Panc1 (cell line): ENCODE results near the gene SMAP1. TPM values are rescaled to one million over a fixed set of nuclear protein-coding genes. Genes with fewer than 3 reads are reported as not detected.

Experiments used
- ATAC-seq: fragments of 200-7000 bp; cut with Tn5 transposase; 2 replicates; pipeline ENCODE4 v1.9.1; 2020; ENCODE audit warnings: mild to moderate bottlenecking, moderate library complexity
- BruUV-seq: library from RNA; stranded (reverse); fragments of 400-500 nt; replicated peaks from 2 replicates; lab custom pipeline; 2021; lab: Mats Ljungman, UMichigan
- CTCF ChIA-PET: fragments of 300-600 bp; sonication (Branson Sonifier 250); formaldehyde crosslinking; loops from one replicate; lab custom pipeline; 2022; ENCODE audit warnings: antibody characterized with exemption; lab: Charles Lee
- POLR2A ChIA-PET: fragments of 300-600 bp; sonication (Branson Sonifier 250); formaldehyde crosslinking; loops from one replicate; lab custom pipeline; 2022; ENCODE audit warnings: antibody characterized with exemption; lab: Charles Lee
- DNase-seq: peaks from one replicate; pipeline ENCODE4 v3.0.0-alpha.2; 2010; ENCODE audit warnings: low read depth, low spot score
- H3K27ac ChIP-seq: 2 replicates; pipeline ENCODE4 v1.5.1; 2011; ENCODE audit warnings: mild to moderate bottlenecking, low read length, inconsistent platforms
- H3K27me3 ChIP-seq: fragments of 200-500 bp; sonication (Bioruptor generic); 2 replicates; pipeline ENCODE4 v1.6.0; 2014; ENCODE audit warnings: low read length, inconsistent platforms; ENCODE audit not compliant: control insufficient read depth, insufficient read depth
- H3K36me3 ChIP-seq: fragments of 200-500 bp; sonication (Bioruptor generic); 2 replicates; pipeline ENCODE4 v1.5.1; 2014; ENCODE audit warnings: inconsistent platforms, mild to moderate bottlenecking, low read length, moderate library complexity; ENCODE audit not compliant: control insufficient read depth, insufficient read depth
- H3K4me1 ChIP-seq: 2 replicates; pipeline ENCODE4 v1.5.1; 2011; ENCODE audit warnings: inconsistent platforms, mild to moderate bottlenecking, low read length, moderate library complexity; ENCODE audit not compliant: control insufficient read depth, insufficient read depth
- H3K4me3 ChIP-seq, 2 experiments: 2 replicates each; pipeline ENCODE4 v1.5.1; 2011 to 2012; ENCODE audit warnings: low read depth in 2 of 2, low read length in 2 of 2, mild to moderate bottlenecking in 2 of 2, inconsistent platforms in 1 of 2, moderate library complexity in 1 of 2
- H3K9me3 ChIP-seq: fragments of 200-500 bp; sonication (Bioruptor generic); 2 replicates; pipeline ENCODE4 v1.5.1; 2014; ENCODE audit warnings: low read depth, mild to moderate bottlenecking, inconsistent platforms, low read length, moderate library complexity; ENCODE audit not compliant: control insufficient read depth, insufficient read depth
- POLR2AphosphoS5 ChIP-seq: IDR thresholded peaks from 2 replicates; pipeline ENCODE4 v1.6.1; 2012; ENCODE audit warnings: mild to moderate bottlenecking, low read depth, low read length, moderate library complexity
- SIN3A ChIP-seq: IDR thresholded peaks from 2 replicates; pipeline ENCODE4 v1.6.1; 2012; ENCODE audit warnings: low read depth, mild to moderate bottlenecking, low read length, moderate library complexity, borderline replicate concordance; ENCODE audit not compliant: insufficient read depth
- TCF7L2 ChIP-seq: IDR thresholded peaks from 2 replicates; pipeline ENCODE4 v1.6.1; 2011; ENCODE audit warnings: mild to moderate bottlenecking, low read depth, low read length, inconsistent platforms
- in situ Hi-C: cut with HindIII; loops from 2 replicates; pipeline ENCODE4 v1.10.0; 2016; ENCODE audit warnings: low sequenced_read_pairs, low pct_unique_long_range_greater_than_20kb
- intact Hi-C: fragments of 100-400 bp; cut with micrococcal nuclease; formaldehyde crosslinking; loops from one replicate; pipeline ENCODE4 v1.10.0; 2022; ENCODE audit not compliant: unreplicated experiment
- total RNA-seq: library from RNA; stranded (reverse); gene quantifications from one replicate; pipeline ENCODE4 v1.2.1, GENCODE V29; 2021; ENCODE audit not compliant: unreplicated experiment
- TF ChIP-seq, protein P1 (sequence below), 2 experiments: IDR thresholded peaks; 2 replicates each; pipeline ENCODE4 v1.6.1; 2011 to 2012; ENCODE audit warnings: low read depth in 2 of 2, control low read depth in 1 of 2, low read length in 1 of 2, mild to moderate bottlenecking in 1 of 2, moderate library complexity in 1 of 2; ENCODE audit not compliant: insufficient read depth in 1 of 2
- TF ChIP-seq, protein P2 (sequence below): fragments of 450-650 bp; IDR thresholded peaks from 2 replicates; pipeline ENCODE4 v1.5.1; 2017; ENCODE audit warnings: mild to moderate bottlenecking

SMAP1 gene
- total RNA-seq, 1 experiment from 2014 or later: 41.9 TPM

DNA sequence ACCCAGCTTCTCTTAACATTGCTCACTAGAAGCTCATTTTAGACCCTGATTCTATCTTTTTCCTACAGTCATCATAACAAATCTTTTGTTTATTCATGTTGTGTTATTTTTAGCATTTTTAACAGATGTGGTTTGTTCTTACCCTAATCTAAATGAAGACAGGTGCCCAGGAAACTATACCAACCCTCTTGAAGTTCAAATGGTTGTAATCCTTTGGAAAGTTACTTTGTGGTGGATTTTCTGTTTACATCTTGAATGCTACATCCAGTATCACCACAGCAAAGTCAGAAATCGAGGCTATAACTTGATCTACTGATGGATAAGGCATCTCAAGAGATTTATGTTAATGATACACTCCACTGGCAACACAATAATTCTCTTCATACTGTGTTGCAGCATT lies 26.2 kb downstream of the SMAP1 start:
- in situ Hi-C loops: no loop called here
- Histone ChIP-seq H3K36me3 (no peaks in the 10 kb centered on the region), H3K4me3 (no peak overlapping the region), H3K27me3 (no peaks in the 10 kb centered on the region), H3K27ac (no peak overlapping the region), H3K9me3 (peaks cover 5% of the 10 kb centered on the region; the same call in 1 of the 2 replicates), H3K4me1 (no peaks in the 10 kb centered on the region)
- TF ChIP-seq, protein P1, sequence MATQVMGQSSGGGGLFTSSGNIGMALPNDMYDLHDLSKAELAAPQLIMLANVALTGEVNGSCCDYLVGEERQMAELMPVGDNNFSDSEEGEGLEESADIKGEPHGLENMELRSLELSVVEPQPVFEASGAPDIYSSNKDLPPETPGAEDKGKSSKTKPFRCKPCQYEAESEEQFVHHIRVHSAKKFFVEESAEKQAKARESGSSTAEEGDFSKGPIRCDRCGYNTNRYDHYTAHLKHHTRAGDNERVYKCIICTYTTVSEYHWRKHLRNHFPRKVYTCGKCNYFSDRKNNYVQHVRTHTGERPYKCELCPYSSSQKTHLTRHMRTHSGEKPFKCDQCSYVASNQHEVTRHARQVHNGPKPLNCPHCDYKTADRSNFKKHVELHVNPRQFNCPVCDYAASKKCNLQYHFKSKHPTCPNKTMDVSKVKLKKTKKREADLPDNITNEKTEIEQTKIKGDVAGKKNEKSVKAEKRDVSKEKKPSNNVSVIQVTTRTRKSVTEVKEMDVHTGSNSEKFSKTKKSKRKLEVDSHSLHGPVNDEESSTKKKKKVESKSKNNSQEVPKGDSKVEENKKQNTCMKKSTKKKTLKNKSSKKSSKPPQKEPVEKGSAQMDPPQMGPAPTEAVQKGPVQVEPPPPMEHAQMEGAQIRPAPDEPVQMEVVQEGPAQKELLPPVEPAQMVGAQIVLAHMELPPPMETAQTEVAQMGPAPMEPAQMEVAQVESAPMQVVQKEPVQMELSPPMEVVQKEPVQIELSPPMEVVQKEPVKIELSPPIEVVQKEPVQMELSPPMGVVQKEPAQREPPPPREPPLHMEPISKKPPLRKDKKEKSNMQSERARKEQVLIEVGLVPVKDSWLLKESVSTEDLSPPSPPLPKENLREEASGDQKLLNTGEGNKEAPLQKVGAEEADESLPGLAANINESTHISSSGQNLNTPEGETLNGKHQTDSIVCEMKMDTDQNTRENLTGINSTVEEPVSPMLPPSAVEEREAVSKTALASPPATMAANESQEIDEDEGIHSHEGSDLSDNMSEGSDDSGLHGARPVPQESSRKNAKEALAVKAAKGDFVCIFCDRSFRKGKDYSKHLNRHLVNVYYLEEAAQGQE (IDR thresholded peaks at IDR 0.05; ENCODE audit: insufficient read depth in 1 of 2, low read depth in 2 of 2, low read length in 1 of 2): no peak
- TF ChIP-seq POLR2AphosphoS5 (no peak), SIN3A (no peak), TCF7L2 (no peak)
- TF ChIP-seq, protein P2, sequence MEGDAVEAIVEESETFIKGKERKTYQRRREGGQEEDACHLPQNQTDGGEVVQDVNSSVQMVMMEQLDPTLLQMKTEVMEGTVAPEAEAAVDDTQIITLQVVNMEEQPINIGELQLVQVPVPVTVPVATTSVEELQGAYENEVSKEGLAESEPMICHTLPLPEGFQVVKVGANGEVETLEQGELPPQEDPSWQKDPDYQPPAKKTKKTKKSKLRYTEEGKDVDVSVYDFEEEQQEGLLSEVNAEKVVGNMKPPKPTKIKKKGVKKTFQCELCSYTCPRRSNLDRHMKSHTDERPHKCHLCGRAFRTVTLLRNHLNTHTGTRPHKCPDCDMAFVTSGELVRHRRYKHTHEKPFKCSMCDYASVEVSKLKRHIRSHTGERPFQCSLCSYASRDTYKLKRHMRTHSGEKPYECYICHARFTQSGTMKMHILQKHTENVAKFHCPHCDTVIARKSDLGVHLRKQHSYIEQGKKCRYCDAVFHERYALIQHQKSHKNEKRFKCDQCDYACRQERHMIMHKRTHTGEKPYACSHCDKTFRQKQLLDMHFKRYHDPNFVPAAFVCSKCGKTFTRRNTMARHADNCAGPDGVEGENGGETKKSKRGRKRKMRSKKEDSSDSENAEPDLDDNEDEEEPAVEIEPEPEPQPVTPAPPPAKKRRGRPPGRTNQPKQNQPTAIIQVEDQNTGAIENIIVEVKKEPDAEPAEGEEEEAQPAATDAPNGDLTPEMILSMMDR: no peak
- intact Hi-C loops: no loop called here
- ChIA-PET POLR2A (interaction anchor here (0.6 to 0.7 kb wide), 2 partner anchors 16 to 26 kb away, joined by 8 to 13 read pairs; partner anchors contain the start of gene SMAP1), CTCF (interaction anchor here (0.6 kb wide), 1 partner anchor 15 kb away, joined by 3 read pairs; no protein-coding TSS in a partner anchor)
- no TSS peak for BruUV-seq
- ATAC-seq (no peak), DNase-seq (no peak)

DNA sequence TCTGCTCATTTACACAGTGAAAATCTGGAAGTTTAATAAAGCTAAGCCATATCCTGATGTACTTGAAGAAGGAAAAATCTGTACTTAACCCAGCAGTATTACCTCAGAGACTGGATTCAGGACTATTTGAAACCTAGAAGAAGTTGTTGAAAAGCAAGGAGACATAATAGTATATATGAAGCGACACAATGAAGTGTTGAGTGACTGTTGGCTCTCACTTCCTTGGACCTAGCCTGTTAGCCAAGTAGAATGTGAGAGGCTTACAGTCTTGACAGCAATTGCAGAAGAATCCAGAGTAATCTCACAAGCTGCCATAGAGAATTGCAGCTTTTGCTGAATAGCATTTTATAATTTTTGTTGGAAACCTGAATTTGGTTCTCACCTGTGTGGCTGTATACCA lies 26.7 kb downstream of the SMAP1 start:
- DNase-seq: no peak
- in situ Hi-C loops: no loop called here
- TF ChIP-seq SIN3A: no peak
- TF ChIP-seq, protein P2: no peak
- TF ChIP-seq TCF7L2: no peak
- TF ChIP-seq POLR2AphosphoS5: no peak
- TF ChIP-seq, protein P1 (IDR thresholded peaks at IDR 0.05; ENCODE audit: insufficient read depth in 1 of 2, low read depth in 2 of 2, low read length in 1 of 2): no peak
- H3K9me3 ChIP-seq: peaks cover 5% of the 10 kb centered on the region; the same call in 1 of the 2 replicates
- H3K4me1 ChIP-seq: no peaks in the 10 kb centered on the region
- intact Hi-C loops: no loop called here
- no peak overlapping the region for H3K27ac ChIP-seq
- no peaks in the 10 kb centered on the region for H3K36me3 ChIP-seq
- CTCF ChIA-PET: no interaction called here
- H3K4me3 ChIP-seq: no peak overlapping the region
- no peaks in the 10 kb centered on the region for H3K27me3 ChIP-seq
- POLR2A ChIA-PET: interaction anchor here (0.7 kb wide), 1 partner anchor 17 kb away, joined by 13 read pairs; no protein-coding TSS in a partner anchor
- no TSS peak for BruUV-seq
- no peak for ATAC-seq
